SU-DHL-6 (cell line): ENCODE results near the gene VWA8.

Experiments used
- CTCF ChIP-seq: fragments of 200-600 bp; sonication (generic); IDR thresholded peaks from one replicate; pipeline ENCODE4 v1.5.1; 2017; ENCODE audit warnings: antibody characterized with exemption, mild to moderate bottlenecking, low read length, moderate library complexity; ENCODE audit not compliant: insufficient read depth, poor library complexity, severe bottlenecking
- EZH2phosphoT487 ChIP-seq: fragments of 200-600 bp; sonication (generic), shearing (Covaris generic); conservative IDR thresholded peaks from 2 replicates; pipeline ENCODE4 v1.6.1; 2018; ENCODE audit warnings: mild to moderate bottlenecking, antibody characterized with exemption, low read length, moderate library complexity, mixed read lengths

GRCh38 chr13:41660411-41660810, 300.5 kb downstream of the VWA8 start:
- TF ChIP-seq CTCF (no peak), EZH2phosphoT487 (no peak)
